GM20431 (cell line): ENCODE measurements around the gene DGCR8.

Source experiments
- in situ Hi-C: fragments of 300-500 bp; cut with MseI, MboI; formaldehyde crosslinking; loops from one replicate; pipeline ENCODE4 v1.15.0; 2020; ENCODE audit warnings: low sequenced_read_pairs; ENCODE audit not compliant: unreplicated experiment

The DGCR8 gene

DNA sequence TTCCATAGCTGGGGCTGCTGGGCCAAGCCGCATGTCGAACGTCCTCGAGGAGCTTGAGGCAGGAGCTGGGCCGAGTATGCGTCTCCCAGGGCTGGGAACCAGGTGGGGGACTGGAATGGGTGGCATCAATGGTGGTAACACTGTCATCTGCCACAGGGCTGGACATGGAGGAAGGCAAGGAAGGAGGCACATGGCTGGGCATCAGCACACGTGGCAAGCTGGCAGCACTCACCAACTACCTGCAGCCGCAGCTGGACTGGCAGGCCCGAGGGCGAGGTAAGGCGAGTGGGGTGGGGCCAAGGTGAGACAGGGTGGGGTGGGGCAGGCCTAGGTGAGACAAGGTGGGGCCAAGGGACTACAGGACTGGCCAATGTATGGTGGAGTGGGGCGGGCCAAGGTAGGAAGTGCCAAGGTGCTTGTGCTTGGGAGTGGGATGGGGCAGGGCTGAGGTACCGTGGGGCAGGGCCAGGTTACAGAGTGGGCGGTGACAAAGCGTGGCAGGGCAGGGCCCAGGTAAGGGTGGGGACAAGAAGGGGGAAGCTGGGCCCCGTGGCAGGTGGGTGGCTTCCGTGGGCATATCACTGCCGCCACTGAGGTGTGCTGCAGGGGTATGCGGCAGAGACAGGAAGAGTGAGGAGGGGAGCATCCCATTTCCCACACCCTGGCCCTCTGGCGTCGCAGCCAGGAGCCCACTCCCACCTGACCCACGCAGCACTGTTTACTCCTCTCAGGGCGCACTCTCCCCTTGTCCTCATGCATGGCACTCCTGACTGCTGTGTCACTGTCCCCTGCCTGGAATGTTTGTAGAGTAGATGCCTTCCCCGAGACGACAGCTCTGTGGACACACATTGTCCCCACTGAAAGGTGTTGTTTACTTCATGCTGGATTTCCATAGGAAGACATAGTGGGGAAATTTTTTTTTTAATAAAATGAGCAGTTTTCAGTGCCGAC lies 27.5 kb upstream of the DGCR8 start:
- in situ Hi-C loops = no loop called here

DNA sequence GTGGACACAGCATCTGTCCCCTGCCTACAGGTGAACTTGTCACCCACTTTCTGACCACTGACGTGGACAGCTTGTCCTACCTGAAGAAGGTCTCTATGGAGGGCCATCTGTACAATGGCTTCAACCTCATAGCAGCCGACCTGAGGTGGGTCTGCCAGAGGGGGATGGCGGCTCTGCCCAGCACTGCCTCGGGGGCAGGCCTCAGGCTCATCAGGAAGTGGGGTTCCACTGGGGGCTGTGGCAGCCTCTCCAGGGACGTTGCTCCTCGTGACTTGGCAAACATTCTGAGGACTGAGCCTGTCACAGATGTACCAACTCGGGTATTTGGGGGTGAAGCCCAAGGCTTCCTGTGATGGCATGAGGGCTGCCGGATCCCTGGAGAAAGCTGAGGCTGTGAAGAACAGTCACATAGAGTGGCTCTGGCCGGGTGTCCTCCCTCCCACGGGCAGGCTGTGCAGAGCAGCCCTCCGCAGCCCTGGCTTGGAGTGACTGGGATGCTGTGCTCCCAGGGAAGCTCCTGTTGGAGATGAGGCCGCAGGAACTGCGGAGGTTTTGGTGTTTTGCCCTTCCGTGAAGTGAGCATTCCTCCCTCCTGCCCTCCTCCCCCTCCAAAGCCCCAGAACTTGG lies 26.5 kb upstream of the DGCR8 start:
- in situ Hi-C loops = no loop called here

DNA sequence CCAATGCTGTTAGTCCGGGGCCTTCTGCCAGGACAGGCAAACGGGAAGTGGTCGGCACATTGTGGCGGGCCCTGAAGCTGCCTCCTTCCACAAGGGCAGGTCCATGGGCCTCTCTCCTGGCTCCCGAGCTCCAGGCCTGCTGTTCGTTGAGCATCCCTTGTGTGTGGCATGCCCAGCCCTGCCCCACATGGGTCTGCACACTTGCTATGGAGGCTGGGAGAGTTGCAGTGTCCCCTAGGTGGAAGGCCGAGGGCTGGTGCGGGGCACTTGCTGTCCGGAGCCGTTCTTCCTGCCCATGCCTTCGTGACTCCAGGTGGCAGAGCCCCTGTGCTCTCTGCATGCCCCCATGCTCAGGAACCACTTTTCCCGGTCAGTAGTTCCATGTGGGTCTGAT lies 26.0 kb upstream of the DGCR8 start:
- in situ Hi-C loops = no loop called here

DNA sequence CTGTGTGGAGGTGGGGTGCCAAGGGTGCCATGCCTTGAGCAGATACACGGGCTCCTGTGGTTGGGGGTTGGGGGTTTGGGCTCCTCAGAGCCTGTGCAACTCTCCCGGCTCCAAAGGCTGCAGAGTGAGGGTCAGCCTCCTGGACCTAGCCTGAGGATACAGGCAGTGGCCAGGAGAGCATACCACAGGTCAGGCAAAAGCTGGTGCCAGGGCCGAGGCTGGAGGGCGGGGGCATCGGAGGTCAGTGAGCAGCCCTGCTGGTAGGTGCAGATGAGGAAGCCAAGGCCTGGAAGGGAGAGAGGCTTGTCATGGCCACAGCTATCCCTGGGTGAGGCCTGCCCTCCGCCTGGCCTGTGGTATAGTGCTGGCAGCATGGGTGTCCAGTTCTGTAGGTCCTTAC lies 25.6 kb upstream of the DGCR8 start:
- in situ Hi-C loops = no loop called here

DNA sequence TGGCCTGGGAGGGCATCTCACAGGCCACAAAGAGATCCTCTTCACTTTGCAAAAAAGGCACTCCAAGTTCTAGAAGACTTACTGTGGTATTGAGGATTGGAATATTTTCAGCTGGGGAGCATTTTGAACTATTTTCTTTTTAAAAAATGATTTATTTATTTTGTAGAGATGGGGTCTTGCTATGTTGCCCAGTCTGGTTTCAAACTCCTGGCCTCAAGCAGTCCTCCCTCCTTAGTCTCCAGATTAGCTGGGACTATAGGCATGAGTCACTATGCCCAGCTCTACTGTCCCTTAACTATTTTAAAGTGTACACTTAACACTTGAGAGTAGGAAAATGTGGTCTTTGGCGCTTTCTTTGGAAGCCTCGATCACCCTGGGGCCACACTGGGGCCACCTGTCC lies 24.9 kb upstream of the DGCR8 start:
- in situ Hi-C loops = no loop called here

DNA sequence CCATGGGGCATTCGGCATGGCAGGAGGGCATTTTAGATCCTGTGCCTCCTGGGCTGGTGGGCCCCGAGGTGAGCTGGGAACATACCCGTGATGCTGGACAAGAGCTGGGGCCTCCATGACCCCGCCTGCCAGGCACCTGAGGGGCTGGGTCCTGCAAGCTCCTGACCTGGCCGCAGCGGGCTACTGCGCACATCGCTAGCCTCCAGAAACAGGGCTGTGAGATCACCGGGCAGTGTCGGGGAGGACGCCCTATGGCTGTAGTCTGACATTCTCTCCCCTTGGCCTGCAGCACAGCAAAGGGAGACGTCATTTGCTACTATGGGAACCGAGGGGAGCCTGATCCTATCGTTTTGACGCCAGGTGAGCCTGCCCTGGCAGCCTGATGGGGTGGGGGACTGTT lies 24.4 kb upstream of the DGCR8 start:
- in situ Hi-C loops = no loop called here

DNA sequence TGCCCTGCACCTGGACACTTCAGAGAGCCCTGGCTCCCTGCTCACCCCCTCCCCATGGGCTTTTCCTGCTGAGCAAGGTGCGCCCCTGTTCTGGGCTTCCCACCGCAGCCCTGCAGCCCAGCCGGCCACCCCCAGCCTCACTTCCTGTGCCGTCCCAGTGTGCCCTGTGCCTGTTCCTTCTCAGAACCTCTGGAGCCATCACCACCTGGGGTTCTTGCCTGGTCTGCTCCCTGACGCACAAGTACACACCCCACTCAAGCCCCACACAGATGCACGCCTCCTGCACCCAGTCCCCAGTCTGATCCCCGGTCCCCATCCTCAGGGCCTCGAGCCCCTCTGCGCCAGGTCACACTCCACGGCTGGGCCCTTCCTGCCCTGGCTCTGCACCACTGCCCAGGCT lies 23.9 kb upstream of the DGCR8 start:
- in situ Hi-C loops = no loop called here

DNA sequence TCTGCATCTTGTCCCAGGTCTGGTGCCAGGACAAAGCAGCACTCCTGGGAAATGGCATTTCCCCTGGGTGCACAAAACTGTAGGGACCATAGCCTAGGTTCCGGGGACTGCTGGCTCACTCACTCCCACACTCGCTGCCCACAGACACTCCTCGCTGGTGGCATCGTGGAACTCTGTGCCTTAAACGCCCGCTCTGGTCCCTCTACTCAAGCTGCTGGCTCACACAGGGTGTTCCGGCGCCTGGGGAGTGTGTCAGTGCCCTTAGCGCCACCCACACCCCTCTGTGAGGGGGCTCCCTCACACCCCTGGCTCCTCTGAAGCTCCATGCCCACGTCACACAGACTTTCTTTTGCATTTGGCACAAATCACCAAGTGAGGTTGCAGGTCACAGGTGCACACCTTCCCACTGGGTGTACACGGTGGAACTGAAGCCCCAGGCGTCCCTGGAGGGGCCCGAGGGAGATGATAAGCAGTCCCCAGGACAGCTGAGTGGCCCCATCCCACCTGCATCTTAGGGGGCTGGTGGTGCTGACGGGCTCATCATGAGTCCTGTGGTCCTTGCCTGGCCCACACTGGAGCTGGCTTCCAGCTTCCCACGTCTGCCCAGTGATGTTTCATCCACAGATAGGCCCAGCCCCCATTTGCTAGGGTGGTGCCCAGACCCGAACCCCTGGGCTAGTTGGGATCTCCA lies 23.2 kb upstream of the DGCR8 start:
- in situ Hi-C loops = no loop called here

DNA sequence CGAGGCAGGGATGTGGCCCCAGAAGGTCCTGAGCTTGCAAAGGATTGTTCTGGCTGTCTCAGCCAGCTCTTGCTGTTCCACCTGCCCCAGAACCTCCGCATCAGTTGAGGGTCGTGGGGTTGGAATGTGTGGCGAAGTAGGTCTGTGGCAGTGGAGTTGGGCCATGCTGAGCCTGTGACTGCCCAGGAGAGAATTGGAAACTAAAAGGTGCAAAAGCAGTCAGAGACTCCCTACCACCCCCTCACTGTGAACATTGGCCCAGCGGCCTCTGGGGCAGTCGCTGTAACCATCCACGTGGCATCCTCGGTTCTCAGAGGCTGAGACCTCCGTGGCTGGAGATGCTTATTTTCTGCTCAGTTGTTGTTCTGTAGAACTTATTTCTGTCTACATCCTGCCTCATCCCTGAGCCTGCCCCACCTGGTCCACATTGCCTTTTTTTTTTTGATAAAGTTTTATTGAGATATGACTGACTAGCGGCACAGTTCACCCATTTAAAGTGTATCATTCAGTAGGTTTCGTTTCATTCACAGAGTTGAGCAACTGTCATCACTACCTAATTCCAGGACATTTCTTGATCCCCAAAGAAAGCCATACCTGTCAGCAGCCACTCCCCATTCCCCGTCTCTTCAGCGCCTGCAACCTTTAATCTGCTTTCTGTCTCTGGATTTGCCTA lies 22.3 kb upstream of the DGCR8 start:
- in situ Hi-C loops = no loop called here

DNA sequence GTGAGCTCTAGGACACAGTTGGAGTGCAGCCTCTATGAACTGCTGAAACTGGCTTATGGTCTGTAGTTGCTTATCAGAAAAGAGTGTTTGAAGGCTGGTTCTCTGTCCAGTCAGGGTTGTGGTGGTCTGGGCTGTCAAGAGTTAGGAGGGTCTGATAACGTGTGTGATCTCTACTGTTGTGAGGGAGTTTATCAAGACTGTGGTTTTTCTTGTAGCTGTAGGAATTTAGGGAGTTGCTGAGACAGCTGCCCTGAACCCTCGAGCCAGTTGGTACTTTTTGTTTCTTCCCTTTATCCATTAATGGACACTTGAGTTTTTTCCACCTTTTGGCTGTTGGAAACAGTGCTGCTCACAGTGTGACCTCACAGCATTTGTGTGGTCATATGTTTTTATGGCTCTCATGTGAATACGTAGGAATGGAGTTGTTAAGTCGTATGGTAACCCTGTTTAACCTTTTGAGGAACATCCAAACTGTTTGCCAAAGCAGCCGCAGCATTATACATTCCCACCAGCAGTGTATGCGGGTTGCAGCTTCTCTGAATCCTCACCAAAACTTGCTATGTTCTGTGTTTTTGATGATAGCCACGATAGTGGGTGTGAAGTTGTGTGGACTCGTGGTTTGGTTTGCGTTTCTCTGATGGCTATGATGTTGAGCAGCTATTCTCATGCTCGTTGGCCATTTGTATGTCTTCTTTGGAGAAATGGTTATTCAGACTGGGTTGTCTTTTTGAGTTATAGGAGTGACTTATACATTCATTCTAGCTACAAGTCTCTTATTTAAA lies 20.9 kb upstream of the DGCR8 start:
- in situ Hi-C loops = no loop called here

DNA sequence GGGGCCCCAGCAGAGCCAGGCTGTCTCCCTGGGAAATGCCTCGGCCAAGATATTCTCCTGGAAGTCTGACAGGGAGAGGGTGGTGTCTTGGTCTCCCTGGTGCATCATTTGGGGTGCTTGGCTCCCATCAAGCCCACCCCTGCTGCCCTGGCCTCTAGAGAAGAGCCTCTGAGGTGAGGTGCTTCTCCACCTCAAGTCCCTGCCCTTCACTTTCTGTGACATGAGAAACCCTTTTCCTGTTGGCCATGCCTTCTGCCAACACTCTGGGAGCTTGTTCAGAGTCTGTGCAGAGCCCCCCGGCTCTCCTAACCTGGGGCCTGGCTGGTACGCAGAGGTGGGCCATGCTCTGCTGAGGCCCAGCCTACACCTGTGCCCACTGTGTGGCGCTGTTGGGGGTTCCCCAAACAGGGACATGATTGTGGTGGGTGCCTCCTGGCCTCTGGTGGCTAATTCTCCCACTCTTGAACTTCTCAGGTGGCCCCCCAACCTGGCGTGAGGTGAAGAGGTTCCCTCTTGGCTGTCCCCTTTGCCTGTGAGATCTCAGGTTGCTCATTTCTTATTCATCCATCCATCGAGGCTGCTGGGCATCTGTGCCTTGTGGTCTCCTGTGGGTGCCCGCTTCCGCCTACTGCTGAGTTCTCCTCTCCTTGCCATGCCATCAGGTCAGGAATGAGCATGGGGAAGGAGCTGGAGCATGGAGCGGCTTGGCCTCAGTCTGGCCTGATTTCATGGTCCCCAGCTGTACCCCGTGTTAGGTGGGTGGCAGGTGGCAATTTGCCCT lies 19.2 kb upstream of the DGCR8 start:
- in situ Hi-C loops = no loop called here

DNA sequence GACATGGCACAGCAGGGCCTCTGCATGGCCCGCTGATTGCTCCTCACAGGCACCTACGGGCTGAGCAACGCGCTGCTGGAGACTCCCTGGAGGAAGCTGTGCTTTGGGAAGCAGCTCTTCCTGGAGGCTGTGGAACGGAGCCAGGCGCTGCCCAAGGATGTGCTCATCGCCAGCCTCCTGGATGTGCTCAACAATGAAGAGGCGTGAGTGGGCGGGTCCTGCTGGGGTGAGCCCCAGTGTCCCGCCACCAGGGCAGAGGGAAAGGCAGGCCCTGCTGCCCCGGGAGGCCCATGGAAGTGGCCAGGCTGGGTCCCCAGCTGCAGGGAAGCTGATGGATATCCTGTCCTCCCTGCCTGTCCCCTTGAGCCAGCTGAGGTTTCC lies 18.6 kb upstream of the DGCR8 start:
- in situ Hi-C loops = no loop called here

DNA sequence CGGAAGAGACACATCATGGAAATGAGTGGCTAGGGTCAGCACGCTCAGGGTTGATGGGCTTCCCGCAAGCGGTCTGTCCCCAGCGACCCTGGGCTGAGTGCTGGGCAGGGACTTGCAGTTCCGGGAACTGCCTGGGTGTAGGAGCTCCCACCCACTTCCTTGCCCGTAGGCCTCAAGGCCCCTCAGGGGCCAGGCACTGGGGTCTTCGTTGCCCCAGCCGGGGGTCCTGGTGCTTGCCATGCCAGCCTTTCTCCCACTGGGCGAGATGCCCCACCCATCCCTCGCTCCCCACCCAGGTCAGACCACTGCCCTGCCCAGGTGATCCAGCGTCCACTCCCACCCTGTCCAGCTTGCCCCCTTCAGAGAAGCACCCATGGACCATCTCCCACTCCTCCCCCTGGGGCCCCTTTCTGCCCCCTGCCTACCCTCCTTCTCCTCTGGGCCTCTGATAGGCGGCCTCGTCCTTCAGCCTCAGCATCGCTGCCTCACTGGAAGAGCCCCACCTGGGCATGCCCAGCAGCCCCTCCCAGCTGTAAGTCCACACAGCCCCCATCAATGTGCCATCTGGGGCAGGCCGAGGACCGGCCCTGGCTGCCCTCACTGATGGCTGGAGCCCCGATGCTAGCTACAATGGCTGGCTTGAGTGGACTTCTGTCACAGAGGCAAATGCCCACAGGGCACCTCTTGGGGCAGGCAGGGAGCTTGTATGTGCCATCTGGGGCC lies 17.8 kb upstream of the DGCR8 start:
- in situ Hi-C loops = no loop called here

DNA sequence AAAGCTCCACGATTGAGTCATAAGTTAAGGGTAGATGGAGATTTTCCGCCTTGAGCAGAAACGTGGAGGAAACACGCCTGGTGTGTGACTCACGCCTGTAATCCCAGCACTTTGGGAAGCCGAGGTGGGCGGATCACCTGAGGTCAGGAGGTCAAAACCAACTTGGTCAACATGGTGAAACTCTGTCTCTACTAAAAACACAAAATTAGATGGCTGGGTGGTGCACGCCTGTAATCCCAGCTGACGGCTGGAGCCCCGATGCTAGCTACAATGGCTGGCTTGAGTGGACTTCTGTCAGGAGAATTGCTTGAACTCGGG lies 17.3 kb upstream of the DGCR8 start:
- in situ Hi-C loops = no loop called here

DNA sequence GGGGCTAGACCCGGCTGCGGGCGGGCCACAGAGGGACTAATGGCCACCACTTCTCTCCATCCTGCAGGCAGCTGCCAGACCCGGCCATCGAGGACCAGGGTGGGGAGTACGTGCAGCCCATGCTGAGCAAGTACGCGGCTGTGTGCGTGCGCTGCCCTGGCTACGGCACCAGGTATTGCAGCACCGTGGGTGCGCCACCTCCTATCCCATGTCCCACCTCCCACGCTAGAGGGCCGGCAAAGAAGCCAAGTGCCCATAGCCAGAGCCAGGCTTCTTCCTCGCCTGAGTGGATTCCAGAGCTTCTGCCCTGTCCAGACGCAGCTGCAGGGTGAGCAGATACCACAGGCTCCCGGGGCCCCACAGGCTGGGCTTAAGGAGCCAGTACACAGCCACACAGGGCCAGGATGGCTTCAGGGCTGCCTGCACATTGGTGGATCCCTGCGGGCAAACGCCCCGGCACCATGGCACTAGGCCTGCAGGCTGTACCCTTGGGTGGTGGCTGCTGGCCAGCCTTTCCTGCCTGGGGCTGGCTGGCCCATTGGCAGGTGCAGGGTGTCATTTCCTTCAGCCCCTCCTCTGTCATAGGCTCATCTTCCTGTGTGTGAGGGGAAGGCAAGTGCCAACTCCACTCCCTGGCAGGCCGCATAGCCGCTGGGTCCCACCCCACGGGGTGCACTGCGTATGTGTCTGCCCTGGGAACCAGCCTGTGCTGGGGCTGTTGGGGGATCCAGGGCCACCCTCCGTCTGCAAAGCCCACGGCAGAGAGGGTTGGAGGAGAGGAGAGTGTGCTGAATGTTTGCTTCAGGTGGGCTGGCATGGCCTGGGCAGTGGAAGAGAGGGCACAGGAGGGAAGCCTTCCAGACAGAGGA lies 16.5 kb upstream of the DGCR8 start:
- in situ Hi-C loops = no loop called here

DNA sequence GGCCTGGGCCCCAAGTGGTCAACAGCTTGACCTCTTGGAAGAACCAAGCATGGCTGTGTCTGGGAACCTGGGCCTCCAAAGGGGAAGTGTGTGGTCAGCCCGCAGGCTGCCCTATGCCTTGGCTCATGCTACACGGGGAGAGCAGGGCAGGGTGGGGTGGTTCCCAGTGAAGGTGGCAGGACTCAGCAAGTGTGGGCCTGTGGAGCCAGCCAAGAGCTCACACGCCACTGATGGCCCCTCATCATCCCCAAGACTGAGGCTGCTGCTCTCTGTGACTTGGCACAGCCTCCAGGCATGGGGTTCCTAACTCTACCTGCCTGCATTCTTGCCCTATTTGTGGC lies 15.9 kb upstream of the DGCR8 start:
- in situ Hi-C loops = no loop called here

DNA sequence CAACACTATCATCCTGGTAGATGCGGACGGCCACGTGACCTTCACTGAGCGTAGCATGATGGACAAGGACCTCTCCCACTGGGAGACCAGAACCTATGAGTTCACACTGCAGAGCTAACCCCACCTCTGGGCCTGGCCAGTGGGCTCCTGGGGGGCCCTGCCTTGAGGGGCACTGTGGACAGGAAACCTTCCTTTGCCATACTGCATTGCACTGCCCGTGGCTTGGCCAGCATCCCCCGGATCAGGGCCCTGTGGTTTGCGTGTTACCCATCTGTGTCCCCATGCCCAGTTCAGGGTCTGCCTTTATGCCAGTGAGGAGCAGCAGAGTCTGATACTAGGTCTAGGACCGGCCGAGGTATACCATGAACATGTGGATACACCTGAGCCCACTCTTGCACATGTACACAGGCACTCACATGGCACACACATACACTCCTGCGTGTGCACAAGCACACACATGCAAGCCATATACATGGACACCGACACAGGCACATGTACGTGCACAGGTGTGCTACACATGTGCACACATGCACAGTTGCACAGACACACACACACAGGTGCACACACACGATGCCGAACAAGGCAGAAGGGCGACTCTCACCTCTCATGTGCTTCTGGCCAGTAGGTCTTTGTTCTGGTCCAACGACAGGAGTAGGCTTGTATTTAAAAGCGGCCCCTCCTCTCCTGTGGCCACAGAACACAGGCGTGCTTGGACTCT lies 15.3 kb upstream of the DGCR8 start:
- in situ Hi-C loops = no loop called here
